A549 (cell line): ENCODE measurements around the gene HNF1A. TPM values are rescaled to one million over a fixed set of nuclear protein-coding genes. Genes with fewer than 3 reads are reported as not detected.

Experiments
- ATAC-seq, 2 experiments: fragments of 200-7000 bp in 1 of 2; fragments of >200 bp in 1 of 2; cut with Nextera tagmentation in 1 of 2; cut with Tn5 transposase in 1 of 2; 3 replicates each; pipeline versions ENCODE4 v1.8.0 to v1.9.1; 2018 to 2020; ENCODE audit warnings: mild to moderate bottlenecking in 1 of 2, moderate library complexity in 1 of 2
- CTCF ChIA-PET: fragments of 300-600 bp; sonication (Branson Sonifier 250); formaldehyde crosslinking; extraction: SDS; loops from one replicate; lab custom pipeline; 2021; ENCODE audit warnings: antibody characterized with exemption, inconsistent platforms; lab: Yijun Ruan, JAX
- POLR2A ChIA-PET: fragments of 350-600 bp; formaldehyde crosslinking; extraction: SDS; loops from one replicate; lab custom pipeline; 2021; ENCODE audit warnings: antibody characterized with exemption, inconsistent platforms; lab: Yijun Ruan, JAX
- DNase-seq, 2 experiments: peaks; one replicate each; pipeline versions ENCODE4 v3.0.0 to v3.0.0-alpha.2; 2011 to 2016; ENCODE audit warnings: low read depth in 1 of 2, low spot score in 1 of 2
- FAIRE-seq: peaks from 2 replicates; lab custom pipeline; 2011; peaks lifted over from hg19 to GRCh38; lab: Jason Lieb, UNC
- H3K27ac ChIP-seq, 2 experiments: fragments of >200 bp; sonication (Bioruptor Twin); formaldehyde crosslinking; 3 replicates each; pipeline ENCODE4 v1.5.1; 2016 to 2017
- H3K4me1 ChIP-seq: fragments of >200 bp; sonication (Bioruptor Twin); formaldehyde crosslinking; 3 replicates; pipeline ENCODE4 v1.6.1; 2016
- H3K4me2 ChIP-seq: fragments of >200 bp; sonication (Bioruptor Twin); formaldehyde crosslinking; 3 replicates; pipeline ENCODE4 v1.6.1; 2016
- H3K4me3 ChIP-seq: fragments of >200 bp; sonication (Bioruptor Twin); formaldehyde crosslinking; 3 replicates; pipeline ENCODE4 v1.5.1; 2016
- H3K9me3 ChIP-seq: fragments of >200 bp; sonication (Bioruptor Twin); formaldehyde crosslinking; 3 replicates; pipeline ENCODE4 v1.6.1; 2016
- CHD4 ChIP-seq: fragments of 200-600 bp; sonication (generic); IDR thresholded peaks from 2 replicates; pipeline ENCODE4 v1.6.1; 2016; ENCODE audit warnings: antibody characterized with exemption, mild to moderate bottlenecking, borderline replicate concordance
- EHF ChIP-seq: fragments of 250-450 bp; sonication (Bioruptor Pico); IDR thresholded peaks from 2 replicates; pipeline ENCODE4 v1.5.0; 2020; ENCODE audit warnings: mild to moderate bottlenecking
- EP300 ChIP-seq, 2 experiments: fragments of >200 bp; sonication (Bioruptor Twin); formaldehyde crosslinking; IDR thresholded peaks; 2 replicates in 1 of 2; 3 replicates in 1 of 2; pipeline ENCODE4 v1.6.1; 2016 to 2017
- FOXS1 ChIP-seq: fragments of 250-450 bp; sonication (Bioruptor Pico); IDR thresholded peaks from 2 replicates; pipeline ENCODE4 v1.5.0; 2020; ENCODE audit warnings: mild to moderate bottlenecking, moderate library complexity
- GATA3 ChIP-seq: IDR thresholded peaks from 2 replicates; pipeline ENCODE4 v1.6.1; 2012; ENCODE audit warnings: borderline replicate concordance
- HDAC2 ChIP-seq: fragments of 200-600 bp; sonication (generic); IDR thresholded peaks from 2 replicates; pipeline ENCODE4 v1.6.1; 2016
- HEYL ChIP-seq: fragments of 250-450 bp; sonication (Bioruptor Pico); IDR thresholded peaks from 2 replicates; pipeline ENCODE4 v1.8.0; 2021; ENCODE audit warnings: mild to moderate bottlenecking, moderate library complexity
- HOXB13 ChIP-seq: fragments of 250-450 bp; sonication (Bioruptor Pico); IDR thresholded peaks from 2 replicates; pipeline ENCODE4 v1.5.0; 2020; ENCODE audit warnings: low read depth, mild to moderate bottlenecking, moderate library complexity
- JUNB ChIP-seq: fragments of >200 bp; sonication (Bioruptor Twin); formaldehyde crosslinking; IDR thresholded peaks from 2 replicates; pipeline ENCODE4 v1.6.1; 2016
- KDM1A ChIP-seq: fragments of 200-600 bp; sonication (generic); IDR thresholded peaks from 2 replicates; pipeline ENCODE4 v1.6.1; 2016; ENCODE audit warnings: low read depth, mild to moderate bottlenecking
- MAFK ChIP-seq: fragments of 450-650 bp; IDR thresholded peaks from 2 replicates; pipeline ENCODE4 v1.6.1; 2014; ENCODE audit not compliant: partially characterized antibody
- NR3C1 ChIP-seq: fragments of >200 bp; sonication (Bioruptor Twin); formaldehyde crosslinking; IDR thresholded peaks from 3 replicates; pipeline ENCODE4 v1.6.1; 2017
- POLR2A ChIP-seq: IDR thresholded peaks from 2 replicates; pipeline ENCODE4 v1.6.1; 2012; ENCODE audit warnings: mild to moderate bottlenecking, low read length
- POLR2AphosphoS2 ChIP-seq: conservative IDR thresholded peaks from 2 replicates; pipeline ENCODE4 v1.6.1; 2012; ENCODE audit warnings: low read length, improper control_type of control experiment, inconsistent platforms
- RAD21 ChIP-seq, 2 experiments: fragments of >200 bp in 1 of 2; sonication (Bioruptor Twin) in 1 of 2; formaldehyde crosslinking in 1 of 2; IDR thresholded peaks in 1 of 2; conservative IDR thresholded peaks in 1 of 2; 2 replicates in 1 of 2; 3 replicates in 1 of 2; pipeline ENCODE4 v1.6.1; 2012 to 2018; ENCODE audit warnings: inconsistent platforms in 1 of 2
- RARB ChIP-seq: fragments of 250-450 bp; sonication (Bioruptor Pico); IDR thresholded peaks from 2 replicates; pipeline ENCODE4 v1.8.0; 2021; ENCODE audit warnings: mild to moderate bottlenecking, moderate library complexity
- SMC3 ChIP-seq: fragments of >200 bp; sonication (Bioruptor Twin); formaldehyde crosslinking; IDR thresholded peaks from 3 replicates; pipeline ENCODE4 v1.6.1; 2018; ENCODE audit warnings: inconsistent platforms
- ZC3H11A ChIP-seq: fragments of 450-650 bp; IDR thresholded peaks from 2 replicates; pipeline ENCODE4 v1.6.1; 2014; ENCODE audit warnings: antibody characterized with exemption, mild to moderate bottlenecking
- WGBS: methylation state at CpG from one replicate; pipeline ENCODE4 v1.1.6; 2017; ENCODE audit errors: missing lambda C conversion rate; 5-methylcytosine and 5-hydroxymethylcytosine counted together
- polyA plus RNA-seq, 4 experiments: library from polyadenylated mRNA; depleted of rRNA in 3 of 4; stranded (reverse); fragments of >200 nt; fragmentation: RNase III in 1 of 4; extraction: RNeasy Plus Mini Kit Qiagen cat#74134 plus additional on column Dnase treatment in 1 of 4; gene quantifications; 2 replicates in 3 of 4; 3 replicates in 1 of 4; pipeline ENCODE4 v1.2.3, GENCODE V29; 2011 to 2017
- TF ChIP-seq, protein P1 (sequence below): IDR thresholded peaks from 2 replicates; pipeline ENCODE4 v1.6.1; 2012
- TF ChIP-seq, protein P2 (sequence below): fragments of >200 bp; sonication (Bioruptor Twin); formaldehyde crosslinking; IDR thresholded peaks from 3 replicates; pipeline ENCODE4 v1.6.1; 2016
- TF ChIP-seq, protein P3 (sequence below): fragments of >200 bp; sonication (Bioruptor Twin); formaldehyde crosslinking; IDR thresholded peaks from 2 replicates; pipeline ENCODE4 v1.6.1; 2016
- TF ChIP-seq, protein P4 (sequence below): fragments of 200-600 bp; sonication (generic); IDR thresholded peaks from 2 replicates; pipeline ENCODE4 v1.6.1; 2016; ENCODE audit warnings: antibody characterized with exemption, mild to moderate bottlenecking, moderate library complexity

Gene HNF1A
- polyA plus RNA-seq, 2 of the 4 experiments (the other 2 are of a cell fraction): 2.6 to 7.3 TPM

DNA sequence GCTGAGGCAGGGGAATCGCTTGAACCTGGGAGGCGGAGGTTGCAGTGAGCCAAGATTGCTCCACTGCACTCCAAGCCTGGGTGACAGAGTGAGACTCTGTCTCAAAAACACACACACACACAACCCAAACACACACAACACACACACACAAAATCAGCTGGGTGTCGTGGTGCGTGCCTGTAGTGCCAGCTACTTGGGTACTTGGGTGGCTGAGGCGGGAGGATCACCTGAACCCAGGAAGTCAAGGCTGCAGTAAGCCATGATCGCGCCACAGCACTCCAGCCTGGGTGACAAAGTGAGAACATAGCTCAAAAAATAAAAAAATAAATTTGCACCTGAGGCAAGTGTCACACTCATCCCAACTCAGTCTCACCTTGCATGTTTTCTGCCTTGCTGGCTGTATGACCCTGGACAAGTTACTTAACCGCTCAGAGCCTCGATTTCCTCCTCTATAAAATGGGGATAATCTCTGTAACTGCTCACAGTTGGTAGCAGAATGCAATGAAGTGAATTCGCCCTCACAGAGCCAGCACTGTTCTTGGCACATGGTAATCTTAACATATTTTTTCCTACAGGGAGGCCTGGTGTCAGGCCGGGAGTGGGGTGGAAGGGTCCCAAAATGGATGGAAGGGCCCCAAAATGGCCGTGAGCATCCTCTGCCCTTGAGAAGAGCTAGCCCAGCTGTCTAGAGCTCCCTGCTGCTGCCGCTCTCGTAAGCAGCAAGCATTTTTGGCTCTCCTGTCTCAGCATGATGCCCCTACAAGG, 630 bp upstream of the HNF1A start:
- 65% methylated on average over 14 of the region's 14 CpGs for WGBS
- POLR2A ChIA-PET: interaction anchor here (0.8 kb wide), 1 partner anchor 375 kb away, joined by 3 read pairs; no protein-coding TSS in a partner anchor
- ATAC-seq (no peak), DNase-seq (no peak), FAIRE-seq (no peak)
- Histone ChIP-seq H3K9me3 (no peaks in the 10 kb centered on the region), H3K4me1 (peaks cover 58% of the 10 kb centered on the region), H3K4me2 (peak overlapping the region; percentile 97), H3K4me3 (peak overlapping the region; percentile 57), H3K27ac (peak overlapping the region; percentile 96 to 98)
- CTCF ChIA-PET: interaction anchor here (0.6 to 10.1 kb wide), 11 partner anchors 27 to 394 kb away, joined by 3 to 69 read pairs (median 5); no protein-coding TSS in a partner anchor
- TF ChIP-seq CHD4 (peak; percentile 65), GATA3 (no peak), KDM1A (peak; percentile 89), HEYL (CRISPR knock-in tag) (no peak; the same call in 1 of the 2 replicates), HDAC2 (peak; percentile 54; the same call in 1 of the 2 replicates), RARB (CRISPR knock-in tag) (no peak)
- TF ChIP-seq, protein P1, sequence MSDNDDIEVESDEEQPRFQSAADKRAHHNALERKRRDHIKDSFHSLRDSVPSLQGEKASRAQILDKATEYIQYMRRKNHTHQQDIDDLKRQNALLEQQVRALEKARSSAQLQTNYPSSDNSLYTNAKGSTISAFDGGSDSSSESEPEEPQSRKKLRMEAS: no peak
- TF ChIP-seq, protein P2, sequence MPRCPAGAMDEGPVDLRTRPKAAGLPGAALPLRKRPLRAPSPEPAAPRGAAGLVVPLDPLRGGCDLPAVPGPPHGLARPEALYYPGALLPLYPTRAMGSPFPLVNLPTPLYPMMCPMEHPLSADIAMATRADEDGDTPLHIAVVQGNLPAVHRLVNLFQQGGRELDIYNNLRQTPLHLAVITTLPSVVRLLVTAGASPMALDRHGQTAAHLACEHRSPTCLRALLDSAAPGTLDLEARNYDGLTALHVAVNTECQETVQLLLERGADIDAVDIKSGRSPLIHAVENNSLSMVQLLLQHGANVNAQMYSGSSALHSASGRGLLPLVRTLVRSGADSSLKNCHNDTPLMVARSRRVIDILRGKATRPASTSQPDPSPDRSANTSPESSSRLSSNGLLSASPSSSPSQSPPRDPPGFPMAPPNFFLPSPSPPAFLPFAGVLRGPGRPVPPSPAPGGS: no peak

DNA sequence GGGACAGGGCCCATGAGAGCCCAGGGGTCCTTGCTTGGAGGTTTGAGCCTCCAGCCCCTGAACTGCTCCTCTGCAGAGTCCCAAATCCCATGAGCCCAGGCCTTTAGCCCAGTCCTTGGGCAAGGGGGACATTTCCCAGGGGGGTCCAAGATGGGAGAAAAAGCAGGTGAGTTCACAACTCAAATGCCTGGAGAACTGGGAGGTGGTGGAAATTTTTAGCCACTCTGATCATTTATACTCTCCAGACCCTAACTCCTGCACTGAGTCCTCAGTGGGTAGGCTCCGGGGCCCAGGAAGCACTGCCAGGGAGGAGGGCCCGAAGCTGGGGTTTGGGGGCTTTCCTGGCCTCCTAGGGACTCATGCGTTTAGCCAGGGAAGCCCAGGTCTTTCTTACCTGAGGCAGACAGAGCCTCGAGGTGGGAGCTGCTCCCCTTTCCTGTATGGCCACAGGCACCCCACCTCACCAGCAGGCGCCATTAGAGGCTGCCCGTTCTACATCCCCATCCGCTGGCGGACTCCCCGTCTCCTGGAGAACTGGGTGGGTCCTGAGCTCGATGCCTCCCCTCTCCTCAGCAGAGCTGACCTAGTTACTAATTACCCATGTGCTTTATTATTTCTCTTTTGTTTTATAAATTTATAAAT, 998 bp downstream of the HNF1A start:
- ChIA-PET POLR2A (no interaction called here), CTCF (interaction anchor here (0.8 to 10.1 kb wide), 12 partner anchors 7 to 612 kb away, joined by 3 to 69 read pairs (median 5); no protein-coding TSS in a partner anchor)
- peak overlapping the region; percentile 57 for H3K4me3 ChIP-seq
- ATAC-seq (peak; percentile 16 to 30; a peak in 4 of 6 replicates), FAIRE-seq (no peak), DNase-seq (no peak)
- H3K27ac ChIP-seq: peak overlapping the region; percentile 96 to 98
- H3K4me1 ChIP-seq: peaks cover 70% of the 10 kb centered on the region
- peak overlapping the region; percentile 97 for H3K4me2 ChIP-seq
- 5% methylated on average over 10 of the region's 10 CpGs for WGBS
- TF ChIP-seq, protein P2: 0 out of 3 replicates have a peak, but pooled peaks have one; percentile 40
- TF ChIP-seq, protein P3, sequence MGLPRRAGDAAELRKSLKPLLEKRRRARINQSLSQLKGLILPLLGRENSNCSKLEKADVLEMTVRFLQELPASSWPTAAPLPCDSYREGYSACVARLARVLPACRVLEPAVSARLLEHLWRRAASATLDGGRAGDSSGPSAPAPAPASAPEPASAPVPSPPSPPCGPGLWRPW: no peak
- TF ChIP-seq POLR2A: peak; percentile 24; the same call in 1 of the 2 replicates
- TF ChIP-seq, protein P1: peak; percentile 36; the same call in 1 of the 2 replicates
- no peaks in the 10 kb centered on the region for H3K9me3 ChIP-seq

DNA sequence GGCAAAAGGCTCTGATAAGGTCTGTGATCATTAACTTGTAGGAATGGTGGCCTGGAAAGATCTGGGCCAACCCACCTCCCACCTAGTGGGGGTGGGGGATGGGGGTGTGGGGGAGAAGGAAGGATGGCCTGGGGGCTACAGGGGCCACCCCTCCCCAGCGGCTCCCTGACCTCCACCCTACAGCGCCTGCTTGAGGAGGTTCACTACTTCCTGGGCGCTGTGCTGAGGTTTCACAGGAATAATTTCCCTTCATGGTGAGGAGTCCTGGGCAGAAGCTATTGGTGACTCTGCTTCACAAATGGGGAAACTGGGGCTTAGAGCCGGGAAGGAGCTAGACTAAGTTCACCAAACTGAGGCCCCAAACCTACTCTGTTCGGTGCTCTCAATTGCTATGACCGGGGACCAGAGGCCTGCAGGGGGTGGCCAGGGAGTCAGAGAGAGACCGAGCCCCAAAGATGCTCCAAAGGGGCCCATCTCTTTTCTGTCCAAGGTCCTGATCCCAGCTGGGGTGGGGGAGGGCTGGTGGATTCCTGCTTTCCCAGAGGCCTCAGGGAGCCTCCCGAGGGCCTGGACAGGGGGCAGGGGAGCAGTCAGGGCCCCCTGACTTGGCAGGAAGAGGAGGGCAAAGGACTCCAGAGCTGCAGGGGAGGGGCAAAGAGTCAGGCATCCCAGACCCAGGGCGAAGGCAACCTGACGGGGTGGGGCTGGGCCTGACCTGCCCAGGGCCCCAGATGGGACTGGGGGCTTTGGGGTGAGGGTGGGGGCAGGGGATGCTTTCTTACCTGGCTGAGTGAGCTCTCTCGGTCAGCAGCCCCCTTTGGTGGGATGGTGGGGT, 1.7 kb downstream of the HNF1A start:
- H3K27ac ChIP-seq: peak overlapping the region; percentile 96 to 98
- no peaks in the 10 kb centered on the region for H3K9me3 ChIP-seq
- ATAC-seq (peak; percentile 44 to 67), FAIRE-seq (no peak), DNase-seq (peak in 1 of 2 experiments; percentile 82)
- CTCF ChIA-PET: interaction anchor here (1.0 to 10.1 kb wide), 11 partner anchors 8 to 397 kb away, joined by 3 to 69 read pairs (median 6); no protein-coding TSS in a partner anchor
- peak overlapping the region; percentile 57 for H3K4me3 ChIP-seq
- peak overlapping the region; percentile 97 for H3K4me2 ChIP-seq
- peaks cover 78% of the 10 kb centered on the region for H3K4me1 ChIP-seq
- POLR2A ChIA-PET: no interaction called here
- 5% methylated on average over 8 of the region's 11 CpGs for WGBS
- TF ChIP-seq POLR2AphosphoS2 (no peak), MAFK (no peak), JUNB (no peak), HEYL (CRISPR knock-in tag) (no peak), RAD21 (conservative IDR thresholded peaks at IDR 0.05 in 1 of 2, IDR thresholded peaks at IDR 0.05 in 1 of 2) (no peak), SMC3 (no peak), ZC3H11A (no peak), FOXS1 (CRISPR knock-in tag) (peak; percentile 33; the same call in 1 of the 2 replicates), EHF (CRISPR knock-in tag) (no peak; the same call in 1 of the 2 replicates), EP300 (IDR thresholded peaks at IDR 0.05) (no peak), NR3C1 (no peak), CHD4 (no peak), HOXB13 (CRISPR knock-in tag) (0 out of 2 replicates have a peak, but pooled peaks have one; percentile 63)
- TF ChIP-seq, protein P4, sequence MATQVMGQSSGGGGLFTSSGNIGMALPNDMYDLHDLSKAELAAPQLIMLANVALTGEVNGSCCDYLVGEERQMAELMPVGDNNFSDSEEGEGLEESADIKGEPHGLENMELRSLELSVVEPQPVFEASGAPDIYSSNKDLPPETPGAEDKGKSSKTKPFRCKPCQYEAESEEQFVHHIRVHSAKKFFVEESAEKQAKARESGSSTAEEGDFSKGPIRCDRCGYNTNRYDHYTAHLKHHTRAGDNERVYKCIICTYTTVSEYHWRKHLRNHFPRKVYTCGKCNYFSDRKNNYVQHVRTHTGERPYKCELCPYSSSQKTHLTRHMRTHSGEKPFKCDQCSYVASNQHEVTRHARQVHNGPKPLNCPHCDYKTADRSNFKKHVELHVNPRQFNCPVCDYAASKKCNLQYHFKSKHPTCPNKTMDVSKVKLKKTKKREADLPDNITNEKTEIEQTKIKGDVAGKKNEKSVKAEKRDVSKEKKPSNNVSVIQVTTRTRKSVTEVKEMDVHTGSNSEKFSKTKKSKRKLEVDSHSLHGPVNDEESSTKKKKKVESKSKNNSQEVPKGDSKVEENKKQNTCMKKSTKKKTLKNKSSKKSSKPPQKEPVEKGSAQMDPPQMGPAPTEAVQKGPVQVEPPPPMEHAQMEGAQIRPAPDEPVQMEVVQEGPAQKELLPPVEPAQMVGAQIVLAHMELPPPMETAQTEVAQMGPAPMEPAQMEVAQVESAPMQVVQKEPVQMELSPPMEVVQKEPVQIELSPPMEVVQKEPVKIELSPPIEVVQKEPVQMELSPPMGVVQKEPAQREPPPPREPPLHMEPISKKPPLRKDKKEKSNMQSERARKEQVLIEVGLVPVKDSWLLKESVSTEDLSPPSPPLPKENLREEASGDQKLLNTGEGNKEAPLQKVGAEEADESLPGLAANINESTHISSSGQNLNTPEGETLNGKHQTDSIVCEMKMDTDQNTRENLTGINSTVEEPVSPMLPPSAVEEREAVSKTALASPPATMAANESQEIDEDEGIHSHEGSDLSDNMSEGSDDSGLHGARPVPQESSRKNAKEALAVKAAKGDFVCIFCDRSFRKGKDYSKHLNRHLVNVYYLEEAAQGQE: peak; percentile 97
